Stimulated activated CD4-positive, alpha-beta T cell treated with anti-CD3 and anti-CD28 coated beads, TNF-alpha, amount 100 ng/mL, for 1 hour (primary cell): ENCODE measurements around the gene YIPF3.

Source experiments
- DNase-seq, 3 donors: peaks; one replicate each; pipeline ENCODE4 v3.0.0-alpha.2; 2020; ENCODE audit warnings: low read depth in 3 of 3, low spot score in 1 of 3

The YIPF3 gene

GRCh38 chr6:43493833-43494232, 22.9 kb downstream of the YIPF3 start:
- no peak for DNase-seq

- DNase-seq = no peak
Observed at GRCh38 chr6:43493230-43493629, 23.5 kb downstream of the YIPF3 start.

- DNase-seq = no peak
Observed at GRCh38 chr6:43492673-43493072, 24.1 kb downstream of the YIPF3 start.

GRCh38 chr6:43491750-43492661, 24.7 kb downstream of the YIPF3 start:
- DNase-seq = no peak

GRCh38 chr6:43490523-43490939, 26.2 kb downstream of the YIPF3 start:
- DNase-seq = no peak

GRCh38 chr6:43489277-43490072, 27.3 kb downstream of the YIPF3 start:
- DNase-seq = no peak

- DNase-seq = no peak
Observed at GRCh38 chr6:43488667-43489276, 28.0 kb downstream of the YIPF3 start.

GRCh38 chr6:43481591-43482236, 35.0 kb downstream of the YIPF3 start:
- DNase-seq = no peak

- no peak for DNase-seq
Observed at GRCh38 chr6:43481075-43481474, 35.7 kb downstream of the YIPF3 start.

GRCh38 chr6:43478008-43478372, 38.7 kb downstream of the YIPF3 start:
- no peak for DNase-seq

- DNase-seq = peak; percentile 86 to 99 (median 90)
Observed at GRCh38 chr6:43477235-43478007, 39.3 kb downstream of the YIPF3 start, which contains the start of gene TJAP1. Gene TJAP1 (plus strand): TSS chr6:43477570. CDS start chr6:43499002, 21,432 bp downstream.

GRCh38 chr6:43476746-43477145, 40.0 kb downstream of the YIPF3 start:
- no peak for DNase-seq

GRCh38 chr6:43475516-43475915, 41.2 kb downstream of the YIPF3 start:
- no peak for DNase-seq

- DNase-seq = no peak
Observed at GRCh38 chr6:43472515-43472914, 44.2 kb downstream of the YIPF3 start.

GRCh38 chr6:43471399-43471798, 45.3 kb downstream of the YIPF3 start:
- DNase-seq = no peak

GRCh38 chr6:43469947-43470346, 46.8 kb downstream of the YIPF3 start:
- DNase-seq = no peak

- DNase-seq = no peak
Observed at GRCh38 chr6:43468748-43469681, 47.7 kb downstream of the YIPF3 start.

GRCh38 chr6:43468240-43468639, 48.5 kb downstream of the YIPF3 start:
- no peak for DNase-seq

GRCh38 chr6:43467752-43468151, 49.0 kb downstream of the YIPF3 start:
- no peak for DNase-seq
